OCI-M1 (cell line): ENCODE data around the gene PRAME.
A peak's percentile ranks its signal among the peaks of the same experiment; 100 is the strongest.

Experiments
- DNase-seq: peaks from one replicate; lab custom pipeline; 2025; lab: John Stamatoyannopoulos, UW

PRAME gene

DNA sequence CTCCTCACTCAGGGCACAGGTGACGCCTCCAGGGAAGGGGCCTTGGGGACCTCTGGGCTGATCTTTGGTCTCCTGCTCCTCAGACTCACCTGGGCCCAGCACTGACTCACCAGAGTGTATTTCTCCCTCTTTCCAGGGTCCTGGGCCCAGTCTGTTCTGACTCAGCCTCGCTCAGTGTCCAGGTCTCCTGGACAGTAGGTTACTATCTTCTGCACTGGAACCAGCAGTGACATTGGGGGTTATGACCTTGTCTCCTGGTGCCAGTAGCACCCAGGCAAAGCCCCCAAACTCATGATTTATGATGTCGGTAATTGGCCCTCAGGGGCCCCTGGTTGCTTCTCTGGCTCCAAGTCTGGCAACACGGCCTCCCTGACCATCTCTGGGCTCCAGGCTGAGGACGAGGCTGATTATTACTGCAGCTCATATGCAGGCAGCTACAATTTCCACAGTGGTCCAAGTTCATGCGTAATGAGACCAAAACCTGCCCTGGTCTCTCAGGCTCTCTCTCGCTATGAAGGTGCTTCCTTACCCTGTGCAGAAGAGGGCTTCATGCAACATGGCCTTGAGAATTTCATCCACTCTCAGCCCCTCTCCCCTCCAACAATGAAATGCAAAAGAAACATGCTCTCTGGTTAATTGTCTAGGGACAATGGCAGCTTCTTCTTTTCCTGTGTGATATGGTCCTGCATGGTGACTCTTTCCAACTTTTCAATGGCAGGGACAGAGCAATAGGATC, 21.0 kb upstream of the PRAME start:
- no peak for DNase-seq

DNA sequence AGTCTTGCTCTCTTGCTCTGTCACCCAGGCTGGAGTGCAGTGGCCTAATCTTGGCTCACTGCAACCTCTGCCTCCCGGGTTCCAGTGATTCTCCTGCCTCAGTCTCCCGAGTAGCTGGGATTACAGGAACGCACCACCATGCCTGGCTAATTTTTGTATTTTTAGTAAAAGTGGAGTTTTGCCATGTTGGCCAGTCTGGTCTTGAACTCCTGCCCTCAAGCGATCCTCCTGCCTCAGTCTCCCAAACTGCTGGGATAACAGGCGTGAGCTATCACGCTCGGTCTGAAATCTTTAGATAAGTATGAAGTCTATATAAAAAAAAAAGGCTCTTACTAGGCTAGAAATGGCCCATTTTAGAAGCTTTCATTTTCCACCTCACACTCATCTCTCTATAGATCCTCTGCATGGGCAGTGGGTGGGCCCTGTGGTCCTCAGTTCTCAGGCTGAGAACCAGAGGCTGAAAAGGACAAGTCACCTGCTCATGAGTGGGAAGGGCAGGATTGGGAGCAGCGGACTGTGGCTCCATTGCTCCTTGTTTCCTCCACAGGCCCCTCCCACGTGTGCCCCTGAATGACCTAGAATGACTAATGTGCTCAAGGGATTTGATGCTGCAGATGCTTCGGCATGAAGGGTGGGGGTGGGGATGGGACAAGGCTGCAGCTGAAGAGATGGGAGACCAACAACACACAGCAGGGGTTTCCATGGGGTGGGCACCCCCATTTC, 19.8 kb upstream of the PRAME start:
- no peak for DNase-seq

DNA sequence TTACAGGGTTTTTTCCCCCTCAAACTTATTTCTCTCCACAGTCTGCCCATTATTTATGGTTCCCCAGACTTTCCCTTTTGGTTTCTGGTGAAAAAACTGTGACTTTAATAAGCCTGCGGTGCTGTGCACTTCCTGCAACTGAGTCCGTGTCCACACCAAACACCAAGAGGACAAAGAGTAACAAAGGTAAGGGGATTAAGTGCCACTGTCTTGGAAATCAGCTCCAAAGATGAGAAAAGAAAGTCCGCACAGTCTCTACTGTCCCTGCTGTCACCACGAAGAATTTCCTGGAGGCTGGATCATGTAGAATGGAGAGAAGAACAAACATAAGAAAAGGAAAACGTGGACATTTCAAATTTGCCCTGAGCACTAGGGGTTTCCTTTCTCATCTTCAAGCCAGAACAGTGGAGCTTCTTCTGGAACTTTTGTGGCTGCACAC, 17.9 kb upstream of the PRAME start:
- DNase-seq = no peak

DNA sequence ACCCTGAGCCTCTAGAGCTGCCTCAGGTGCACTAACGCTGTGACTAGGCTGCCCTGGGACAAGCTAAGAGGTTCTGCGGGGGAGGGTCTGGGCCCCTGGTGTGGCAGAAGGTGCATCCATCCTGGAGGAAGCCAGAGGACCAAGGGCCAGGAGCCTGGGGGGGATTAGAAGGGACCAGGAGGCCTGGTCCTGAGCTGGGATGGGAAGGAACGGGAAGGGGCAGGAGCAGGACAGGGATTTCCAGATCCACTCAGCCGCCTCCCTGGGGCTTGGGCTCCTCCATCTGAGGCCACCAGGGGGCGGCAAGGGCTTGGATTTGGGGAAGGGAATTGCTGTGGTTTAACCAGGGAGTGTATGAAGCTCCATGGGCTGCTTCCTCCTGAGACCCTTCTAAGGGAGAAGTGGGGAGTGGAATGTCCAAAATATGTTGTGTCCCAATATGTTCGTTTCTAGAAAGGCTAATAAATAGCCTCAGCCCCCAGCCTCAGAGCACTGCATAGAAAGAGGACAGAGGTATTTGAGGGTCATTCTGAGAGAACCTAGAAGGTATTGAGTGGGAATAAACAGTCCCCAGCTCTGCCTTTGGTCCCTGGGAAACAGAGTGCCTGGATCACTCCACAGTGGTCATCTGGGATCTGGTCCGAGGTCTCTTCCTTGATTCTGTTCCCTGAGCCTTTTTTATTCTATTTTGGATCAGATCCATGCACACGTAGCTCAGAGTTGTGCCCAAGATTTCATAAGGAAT, 17.4 kb upstream of the PRAME start:
- DNase-seq = peak; percentile 89

DNA sequence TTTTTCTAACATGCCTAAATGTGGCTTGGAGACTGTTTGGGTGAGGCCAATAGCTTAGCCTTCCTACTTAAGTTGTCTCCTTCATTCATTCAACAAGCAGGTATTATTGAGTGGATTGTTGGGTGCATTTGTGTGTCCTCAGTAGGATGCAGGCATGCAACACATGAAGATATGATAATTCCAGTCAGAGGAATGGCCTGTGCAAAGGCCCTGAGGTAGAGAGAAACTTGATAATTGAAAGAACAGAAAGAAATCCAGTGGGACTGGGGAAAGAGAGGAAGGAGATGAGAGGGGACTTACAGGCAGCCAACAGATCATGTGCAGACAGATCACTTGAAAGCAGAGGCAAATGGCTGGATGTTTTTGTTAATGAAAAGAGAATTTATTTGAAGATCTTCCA, 15.3 kb upstream of the PRAME start:
- DNase-seq = no peak

DNA sequence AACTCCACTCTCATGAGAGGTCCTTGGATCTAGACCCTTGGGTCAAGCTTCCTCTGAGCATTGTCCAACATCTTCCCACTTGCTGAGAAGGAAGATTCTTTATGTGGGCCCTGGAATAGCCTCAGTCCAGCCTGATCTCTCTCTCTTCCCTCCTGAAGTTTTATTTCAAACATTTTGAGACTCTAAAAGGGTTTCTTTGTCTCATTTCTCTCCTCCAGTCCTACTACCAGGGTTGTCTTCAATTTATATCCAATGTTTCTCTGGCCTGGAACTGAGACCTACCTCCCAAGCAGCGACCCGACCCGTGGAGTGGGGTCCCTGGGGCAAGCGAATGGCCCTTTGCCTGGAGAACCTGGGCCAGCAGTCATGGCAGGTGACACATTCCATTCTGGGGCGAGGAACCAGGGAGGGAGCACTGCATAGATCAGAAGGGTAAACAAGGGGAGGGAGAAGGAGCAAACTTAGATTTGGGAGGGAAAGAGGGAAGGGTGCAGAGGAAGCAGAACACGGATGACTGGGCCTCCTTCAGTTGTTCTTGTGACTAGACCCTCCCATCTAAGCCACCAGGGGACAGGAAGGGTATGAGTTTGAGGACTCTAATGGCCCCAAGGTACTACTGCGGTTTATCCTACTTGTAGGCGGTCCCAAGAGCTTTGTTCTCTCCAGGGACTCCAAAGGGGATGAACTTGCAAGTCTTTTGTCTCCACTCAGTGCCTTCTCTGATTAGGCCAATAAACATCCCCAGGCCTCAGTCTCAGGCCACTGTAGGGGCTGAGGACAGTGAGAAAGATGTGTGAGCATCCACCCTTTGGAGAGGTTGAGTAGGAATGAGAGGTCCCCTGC, 14.2 kb upstream of the PRAME start:
- DNase-seq = no peak

DNA sequence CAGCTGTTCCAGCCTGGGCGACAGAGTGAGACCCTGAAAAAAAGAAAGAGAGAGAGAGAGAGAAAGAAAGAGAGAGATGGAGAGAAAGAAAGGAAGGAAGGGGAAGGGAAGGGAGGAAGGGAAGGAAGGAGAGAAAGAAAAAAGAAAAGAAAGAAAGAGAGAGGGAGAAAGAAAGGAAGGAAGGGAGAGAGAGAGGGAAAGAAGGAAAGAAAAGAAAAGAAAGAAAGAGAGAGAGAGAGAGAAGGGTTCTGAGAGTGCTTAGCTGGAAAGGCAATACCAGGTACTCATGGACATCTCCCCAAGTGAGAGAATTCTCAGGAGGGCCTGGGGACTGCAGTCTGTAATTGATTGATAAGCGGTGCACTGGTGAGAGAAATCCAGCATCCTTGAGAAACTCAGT, 12.8 kb upstream of the PRAME start:
- DNase-seq = no peak

DNA sequence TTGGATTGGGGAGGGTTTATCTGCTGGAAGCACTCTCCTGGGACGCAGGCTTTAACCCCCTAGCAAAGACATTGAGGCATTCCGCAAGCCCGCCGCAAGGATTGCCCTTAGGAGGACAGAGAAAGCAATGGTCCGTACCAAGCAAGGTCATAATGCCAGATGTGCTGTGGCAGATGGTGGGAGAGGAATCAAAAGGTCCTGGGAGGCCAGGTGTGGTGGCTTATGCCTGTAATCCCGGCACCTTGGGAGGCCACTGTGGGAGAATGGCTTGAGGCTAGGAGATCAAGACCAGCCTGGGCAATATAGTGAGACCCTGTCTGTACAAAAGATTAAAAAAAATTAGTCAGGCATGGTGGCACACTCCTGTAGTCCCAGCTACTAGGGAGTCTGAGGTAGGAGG, 12.4 kb upstream of the PRAME start:
- no peak for DNase-seq

DNA sequence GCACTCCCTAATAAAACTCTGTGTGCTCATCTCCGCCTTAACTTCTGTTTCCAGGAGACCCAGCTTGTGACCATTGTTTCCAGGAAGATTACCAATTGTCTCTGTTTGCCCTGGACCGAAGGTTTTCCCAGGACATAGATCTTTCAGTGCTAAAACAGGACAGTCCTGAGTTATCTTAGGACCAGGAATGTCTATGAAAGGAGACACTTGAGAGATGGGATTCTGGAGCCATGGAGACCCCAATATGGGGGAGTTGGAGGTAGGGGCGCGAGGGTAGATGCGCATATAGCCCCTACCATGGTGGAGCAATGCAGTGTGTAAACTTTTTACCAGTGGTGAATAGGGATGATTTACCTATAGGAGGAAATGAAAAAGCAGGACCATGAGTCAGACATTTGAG, 10.2 kb upstream of the PRAME start:
- no peak for DNase-seq

DNA sequence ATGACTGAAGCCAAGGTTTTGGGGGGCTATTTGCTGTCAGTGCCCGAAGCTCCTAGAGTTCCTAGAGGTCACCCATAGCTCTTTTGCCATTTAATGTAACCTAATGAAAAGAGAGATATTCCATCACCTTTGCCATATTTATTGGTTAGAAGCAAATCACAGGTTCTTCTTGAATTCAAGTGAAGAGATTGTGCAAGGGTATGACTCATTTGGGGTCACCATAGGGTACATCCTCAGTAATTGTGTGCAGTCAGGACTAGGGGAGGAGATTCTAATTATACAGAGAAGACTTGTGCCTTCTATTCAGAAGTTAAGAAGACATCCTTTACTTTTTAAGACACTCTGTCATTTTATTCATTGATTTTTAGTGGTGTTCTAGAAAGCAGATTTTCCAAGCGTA, 6.9 kb upstream of the PRAME start:
- peak; percentile 27 for DNase-seq

DNA sequence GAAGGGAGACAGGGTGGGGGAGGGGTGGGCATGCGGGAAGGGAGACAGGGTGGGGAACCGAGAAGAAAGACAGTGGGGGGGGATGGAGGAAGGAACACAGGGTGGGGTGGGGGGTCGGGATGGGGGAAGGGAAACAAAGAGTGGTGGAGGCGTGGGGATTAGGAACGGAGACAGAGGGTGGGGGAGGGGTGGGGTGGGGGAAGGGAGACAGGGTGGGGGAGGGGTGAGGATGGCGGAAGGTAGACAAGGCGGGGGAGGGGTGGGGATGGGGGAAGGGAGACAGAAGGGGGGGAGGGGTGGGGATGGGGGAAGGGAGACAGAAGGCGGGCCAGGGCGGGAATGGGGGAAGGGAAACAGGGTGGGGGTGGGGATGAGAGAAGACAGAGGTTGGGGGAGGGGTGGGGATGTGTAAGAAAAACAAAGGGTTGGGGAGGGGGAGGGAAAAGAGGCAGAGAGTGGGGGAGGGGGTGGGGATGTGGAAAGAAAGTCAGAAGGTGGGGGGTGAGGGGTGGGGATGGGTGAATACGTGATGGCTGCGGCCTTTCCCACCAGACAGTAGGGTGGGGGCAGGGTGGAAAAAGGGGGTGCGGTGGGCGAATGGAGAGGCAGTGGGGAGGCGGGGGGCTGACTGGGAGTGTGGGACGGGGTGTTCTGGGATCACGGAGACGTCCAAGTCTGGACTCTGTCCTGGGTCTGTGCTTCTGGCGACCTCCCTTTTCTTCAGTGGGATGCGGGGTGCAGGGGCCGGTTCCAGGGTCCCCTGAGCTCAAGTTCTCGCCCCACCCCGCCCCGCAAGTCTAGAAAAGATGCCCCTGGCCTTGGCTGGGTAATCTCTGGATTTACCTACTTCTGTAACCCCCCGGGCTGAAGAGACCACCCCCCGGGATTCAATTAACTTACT, 744 bp downstream of the PRAME start:
- peak; percentile 71 for DNase-seq

DNA sequence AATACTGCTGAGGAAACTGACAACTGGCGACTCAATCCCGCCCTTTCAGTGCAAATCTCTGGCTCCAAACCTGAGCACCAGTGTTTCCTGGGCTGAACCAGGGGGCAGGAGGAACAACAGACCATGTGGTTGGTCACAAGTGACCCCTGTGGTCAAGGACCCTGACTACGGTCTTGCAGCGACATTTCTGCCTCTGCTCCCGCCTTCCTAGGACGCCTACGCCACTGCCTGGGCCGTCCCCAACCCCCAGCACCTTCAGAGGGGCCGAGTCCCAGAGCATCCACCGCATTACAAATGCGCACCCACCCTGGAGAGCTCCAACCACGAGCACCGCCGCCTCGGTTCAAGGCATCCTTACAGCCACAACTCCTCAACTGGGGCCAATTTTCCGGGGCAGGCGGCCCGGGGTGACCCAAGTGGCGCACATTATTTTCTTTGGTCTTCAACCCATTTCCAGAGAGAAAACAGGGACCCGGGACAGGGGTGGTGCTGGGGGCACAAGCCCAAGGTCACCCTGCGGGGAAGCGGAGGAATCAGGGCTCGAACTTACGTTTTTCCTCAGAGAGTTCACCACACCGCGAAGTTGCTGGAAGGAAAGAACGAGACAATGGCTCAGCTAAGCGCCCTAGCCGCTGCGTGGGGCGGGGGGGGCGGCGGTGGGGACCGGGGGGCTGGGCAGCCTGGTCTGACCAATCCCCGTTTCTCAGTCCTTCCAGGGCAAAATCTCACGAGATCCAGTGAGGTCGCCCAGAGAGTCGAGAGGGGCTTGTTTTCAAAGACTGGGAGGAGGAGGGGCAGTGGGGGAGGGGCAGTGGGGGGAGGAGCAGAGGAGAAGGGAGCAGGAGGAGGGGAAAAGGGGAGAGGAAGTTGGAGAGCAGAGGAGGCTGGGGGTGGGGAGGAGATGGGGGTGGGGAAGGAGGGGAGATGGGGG, 1.8 kb downstream of the PRAME start:
- peak; percentile 68 for DNase-seq

DNA sequence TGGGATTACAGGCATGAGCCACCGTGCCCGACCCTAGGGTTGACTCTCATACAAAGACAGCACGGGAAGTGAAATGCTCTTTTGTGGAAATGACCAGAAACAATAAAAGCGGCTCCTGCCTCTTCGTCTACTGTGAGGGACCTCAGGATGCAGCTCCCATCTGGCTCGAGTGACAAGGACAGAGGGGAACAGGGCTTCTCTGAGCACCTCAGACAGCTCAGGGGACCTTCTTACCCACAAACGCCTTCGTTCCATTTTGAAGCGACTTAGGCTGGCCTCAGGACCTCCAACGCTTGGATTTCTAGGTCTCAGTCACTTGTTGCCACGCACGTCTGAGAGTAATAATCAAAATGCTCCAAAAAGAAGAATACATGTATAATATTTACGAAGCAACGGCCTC, 2.5 kb downstream of the PRAME start:
- DNase-seq = no peak

DNA sequence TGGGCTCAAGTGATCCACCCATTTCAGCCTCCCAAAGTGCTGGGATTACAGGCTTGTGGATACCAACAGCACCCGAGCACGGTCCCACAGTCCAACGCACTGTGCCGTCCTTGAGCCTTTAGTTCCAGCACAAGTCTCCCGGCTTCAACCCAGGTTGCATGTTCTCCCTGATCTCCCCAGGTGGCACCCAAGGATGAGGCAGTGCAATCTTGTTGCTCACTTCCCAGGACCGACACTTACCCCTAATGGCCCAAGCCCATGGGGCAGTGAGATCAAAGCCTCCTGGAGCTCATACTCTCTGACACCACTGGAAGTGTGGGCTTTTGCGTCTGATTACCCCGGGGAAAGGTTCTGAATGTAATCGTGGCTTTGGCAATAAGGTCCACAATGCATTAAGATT, 3.5 kb downstream of the PRAME start:
- no peak for DNase-seq

DNA sequence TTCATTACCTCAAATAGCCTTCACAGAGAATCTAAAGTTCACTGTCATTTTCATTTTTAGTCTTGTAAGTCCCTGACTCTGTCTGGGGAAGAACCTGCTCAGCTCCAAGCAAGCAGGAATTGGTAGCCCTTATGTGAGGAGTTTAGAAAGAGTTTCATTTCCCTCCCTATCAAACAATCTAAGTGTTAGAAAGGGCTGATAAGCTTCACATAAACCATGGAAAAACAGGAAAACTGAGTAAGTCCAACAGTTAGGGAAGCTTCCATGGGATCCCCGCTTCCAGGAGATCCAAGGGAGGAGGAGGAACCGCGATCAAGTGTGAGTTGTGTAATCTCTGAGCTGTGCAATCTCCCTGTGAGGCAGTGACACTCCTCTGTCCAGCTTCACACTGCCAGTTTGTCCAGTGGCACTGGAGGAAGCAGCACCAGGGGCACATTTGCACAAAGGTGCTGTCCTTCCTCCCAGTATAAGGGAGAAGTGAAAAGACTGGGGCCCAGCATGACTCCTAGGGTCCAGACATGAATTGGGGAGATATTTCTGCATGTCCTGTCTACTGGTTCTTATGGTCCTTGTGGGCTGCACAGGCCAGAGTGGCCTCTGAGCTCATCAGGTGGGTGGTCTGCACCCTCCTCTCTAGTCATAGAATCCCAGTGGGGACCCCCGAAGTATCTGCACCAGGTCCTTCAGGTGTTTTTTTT, 4.3 kb downstream of the PRAME start:
- DNase-seq = peak; percentile 73

DNA sequence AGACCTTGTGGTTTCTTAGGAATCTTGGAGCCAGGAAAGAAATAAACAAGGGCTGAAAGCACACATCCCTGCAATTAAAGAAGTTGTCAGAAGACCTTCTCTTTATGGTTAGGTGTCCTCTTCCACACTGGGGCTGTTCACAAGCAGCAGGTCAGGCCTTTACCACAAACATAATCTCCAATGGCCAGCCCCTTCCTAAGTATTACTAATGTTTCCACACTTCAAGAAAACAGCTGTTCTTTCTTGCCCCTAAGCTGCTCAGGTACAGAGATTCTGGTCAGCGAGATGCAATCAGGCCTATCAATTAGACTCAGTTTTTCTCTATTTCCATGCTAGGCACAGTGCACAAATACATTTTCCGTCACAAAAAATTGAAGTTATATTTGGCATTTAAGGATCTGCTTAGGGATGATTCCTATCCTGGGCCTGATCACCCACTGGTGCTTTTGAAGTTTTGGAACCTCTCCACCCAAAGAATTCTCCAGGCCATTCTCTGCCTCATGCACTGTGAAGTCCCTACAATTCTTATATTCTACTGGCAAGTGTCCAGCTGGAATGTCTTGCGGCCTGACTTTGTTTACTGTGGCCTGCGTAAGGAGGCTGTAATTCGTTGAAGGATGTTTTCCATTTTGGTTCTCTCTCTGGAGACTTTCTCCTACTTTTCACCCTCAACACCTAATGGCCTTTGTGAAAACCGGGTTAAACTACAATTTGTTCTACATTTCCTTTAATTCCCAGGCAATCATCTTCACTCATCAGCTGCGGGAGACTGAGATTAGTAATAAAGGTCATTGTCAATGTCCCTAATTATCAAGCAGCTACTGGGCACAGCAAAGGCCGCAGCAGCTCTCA, 5.1 kb downstream of the PRAME start:
- peak; percentile 72 for DNase-seq

DNA sequence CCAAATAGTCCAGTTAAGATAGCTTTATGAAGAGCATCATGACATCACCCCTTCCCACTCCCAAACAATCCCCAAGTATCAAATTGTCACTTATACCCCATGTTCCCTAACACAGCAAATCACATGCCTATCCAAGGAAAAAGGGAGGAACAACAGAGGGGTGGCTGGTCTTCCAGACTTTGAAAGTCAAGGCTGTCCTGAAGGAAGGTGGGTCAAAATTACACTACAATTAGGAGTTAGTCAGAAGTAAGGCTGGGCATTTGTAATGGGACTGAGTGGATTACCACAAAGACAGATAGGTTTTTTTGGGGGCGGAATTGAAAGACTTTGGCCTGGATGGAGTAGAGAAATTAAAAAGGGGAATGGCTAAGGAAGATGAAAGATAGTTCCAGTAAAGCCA, 5.9 kb downstream of the PRAME start:
- DNase-seq = no peak

DNA sequence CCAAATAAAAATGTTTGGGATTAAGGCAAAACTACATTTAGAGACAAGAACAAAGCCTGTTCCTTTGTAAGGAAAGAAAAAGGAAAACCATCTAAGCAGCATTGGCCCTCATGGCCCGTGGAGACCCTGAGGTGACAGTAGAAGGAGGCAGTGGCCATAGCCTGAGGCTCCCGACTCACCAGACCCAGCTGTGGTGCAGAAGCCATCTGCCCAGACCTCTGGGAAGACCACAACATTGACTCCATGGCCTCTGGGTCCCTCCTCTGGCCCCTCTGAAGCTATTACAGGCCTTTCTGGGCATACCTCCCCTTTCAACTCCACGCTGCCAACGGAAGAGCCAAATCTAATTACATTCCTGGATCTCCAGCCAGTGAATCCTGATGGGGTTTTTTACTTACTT, 6.4 kb downstream of the PRAME start:
- DNase-seq = peak; percentile 76
